IMR-90 (cell line): ENCODE data around the gene SPATA21. TPM values are rescaled to one million over a fixed set of nuclear protein-coding genes. Genes with fewer than 3 reads are reported as not detected.

Experiments
- ATAC-seq: fragments of 200-7000 bp; cut with Tn5 transposase; 2 replicates; pipeline ENCODE4 v1.9.1; 2020; ENCODE audit warnings: low read depth, mild to moderate bottlenecking, moderate library complexity
- BruUV-seq: library from RNA; stranded (reverse); fragments of 400-500 nt; replicated peaks from 2 replicates; lab custom pipeline; 2021; lab: Mats Ljungman, UMichigan
- CTCF ChIA-PET: fragments of 300-600 bp; formaldehyde crosslinking; extraction: SDS; loops from one replicate; lab custom pipeline; 2021; ENCODE audit warnings: antibody characterized with exemption; lab: Yijun Ruan, JAX
- POLR2A ChIA-PET: fragments of 300-600 bp; sonication (Branson Sonifier 250); formaldehyde crosslinking; loops from one replicate; lab custom pipeline; 2022; ENCODE audit warnings: antibody characterized with exemption; ENCODE audit not compliant: unreplicated experiment; lab: Charles Lee
- DNase-seq: peaks from one replicate; pipeline ENCODE4 v3.0.0; 2013
- H2AFZ ChIP-seq: replicated peaks from 2 replicates; pipeline ENCODE3; 2013; ENCODE audit warnings: low read length, mild to moderate bottlenecking; ENCODE audit not compliant: poor library complexity
- H2AK5ac ChIP-seq: 2 replicates; pipeline ENCODE4 v1.6.1; 2013; ENCODE audit warnings: low read depth, low read length, inconsistent platforms
- H2AK9ac ChIP-seq: replicated peaks from 2 replicates; pipeline ENCODE3; 2013; ENCODE audit warnings: mild to moderate bottlenecking, low read depth, low read length, moderate library complexity; ENCODE audit not compliant: poor library complexity
- H2BK120ac ChIP-seq: 2 replicates; pipeline ENCODE4 v1.6.1; 2013; ENCODE audit warnings: low read depth, low read length, inconsistent platforms
- H2BK15ac ChIP-seq: 3 replicates; pipeline ENCODE4 v1.6.1; 2013; ENCODE audit warnings: low read depth, low read length, inconsistent platforms
- H2BK20ac ChIP-seq: 2 replicates; pipeline ENCODE4 v1.6.1; 2013; ENCODE audit warnings: low read depth, mild to moderate bottlenecking, inconsistent platforms, low read length, moderate library complexity
- H2BK5ac ChIP-seq: 2 replicates; pipeline ENCODE4 v1.6.1; 2013; ENCODE audit warnings: mild to moderate bottlenecking, low read depth, low read length, inconsistent platforms; ENCODE audit not compliant: poor library complexity, severe bottlenecking
- H3K14ac ChIP-seq: replicated peaks from 2 replicates; pipeline ENCODE4 v1.6.1; 2013; ENCODE audit warnings: low read depth, low read length, inconsistent platforms
- H3K18ac ChIP-seq: 2 replicates; pipeline ENCODE4 v1.6.1; 2013; ENCODE audit warnings: low read depth, low read length, control low read depth
- H3K23ac ChIP-seq: 2 replicates; pipeline ENCODE4 v1.6.1; 2013; ENCODE audit warnings: low read depth, low read length, inconsistent platforms
- H3K27ac ChIP-seq: 2 replicates; pipeline ENCODE4 v1.5.1; 2013; ENCODE audit warnings: mild to moderate bottlenecking, control low read depth, low read length; ENCODE audit not compliant: insufficient read depth
- H3K27me3 ChIP-seq: 2 replicates; pipeline ENCODE4 v1.6.1; 2013; ENCODE audit warnings: low read length; ENCODE audit not compliant: control insufficient read depth, insufficient read depth
- H3K36me3 ChIP-seq: 2 replicates; pipeline ENCODE4 v1.6.1; 2013; ENCODE audit warnings: low read length, mixed read lengths; ENCODE audit not compliant: control insufficient read depth, insufficient read depth
- H3K4ac ChIP-seq: 2 replicates; pipeline ENCODE4 v1.6.1; 2013; ENCODE audit warnings: low read depth, low read length, inconsistent platforms
- H3K4me1 ChIP-seq: 2 replicates; pipeline ENCODE4 v1.6.1; 2013; ENCODE audit warnings: low read length, mixed read lengths; ENCODE audit not compliant: control insufficient read depth, insufficient read depth
- H3K4me2 ChIP-seq: 2 replicates; pipeline ENCODE4 v1.6.1; 2013; ENCODE audit warnings: low read depth, mild to moderate bottlenecking, control low read depth, low read length, moderate library complexity
- H3K4me3 ChIP-seq: 2 replicates; pipeline ENCODE4 v1.5.1; 2013; ENCODE audit warnings: low read depth, mild to moderate bottlenecking, control low read depth, low read length, moderate library complexity; ENCODE audit not compliant: insufficient read depth
- H3K56ac ChIP-seq: 2 replicates; pipeline ENCODE4 v1.6.1; 2013; ENCODE audit warnings: low read length, inconsistent platforms; ENCODE audit not compliant: insufficient read depth; ENCODE audit errors: extremely low read depth
- H3K79me1 ChIP-seq, 2 experiments: 2 replicates each; pipeline ENCODE4 v1.6.1; 2013; ENCODE audit warnings: low read length in 2 of 2, inconsistent platforms in 1 of 2, low read depth in 1 of 2
- H3K9ac ChIP-seq: 2 replicates; pipeline ENCODE4 v1.6.1; 2013; ENCODE audit warnings: low read depth, low read length, control low read depth
- H3K9me1 ChIP-seq: 2 replicates; pipeline ENCODE4 v1.6.1; 2013; ENCODE audit warnings: low read length, inconsistent platforms; ENCODE audit not compliant: insufficient read depth
- H3K9me3 ChIP-seq: 2 replicates; pipeline ENCODE4 v1.6.1; 2013; ENCODE audit warnings: low read length; ENCODE audit not compliant: control insufficient read depth, insufficient read depth
- H4K20me1 ChIP-seq: 2 replicates; pipeline ENCODE4 v1.6.1; 2013; ENCODE audit warnings: low read length, inconsistent platforms; ENCODE audit not compliant: insufficient read depth
- H4K5ac ChIP-seq: 2 replicates; pipeline ENCODE4 v1.6.1; 2013; ENCODE audit warnings: mild to moderate bottlenecking, low read depth, low read length, control low read depth
- H4K8ac ChIP-seq, 2 experiments: 2 replicates each; pipeline ENCODE4 v1.6.1; 2013; ENCODE audit warnings: low read depth in 2 of 2, low read length in 2 of 2, control low read depth in 1 of 2, inconsistent platforms in 1 of 2
- H4K91ac ChIP-seq: 2 replicates; pipeline ENCODE4 v1.6.1; 2013; ENCODE audit warnings: low read depth, low read length, inconsistent platforms; ENCODE audit not compliant: insufficient read depth
- CEBPB ChIP-seq: IDR thresholded peaks from 2 replicates; pipeline ENCODE4 v1.6.1; 2012; ENCODE audit warnings: low read depth, low read length, improper control_type of control experiment
- CTCF ChIP-seq: conservative IDR thresholded peaks from 2 replicates; pipeline ENCODE4 v1.5.1; 2012; ENCODE audit warnings: mild to moderate bottlenecking, low read depth, low read length, improper control_type of control experiment
- FOS ChIP-seq: fragments of 150-350 bp; IDR thresholded peaks from 2 replicates; pipeline ENCODE4 v1.6.1; 2016; ENCODE audit warnings: low read depth, low read length
- MAZ ChIP-seq: IDR thresholded peaks from 2 replicates; pipeline ENCODE4 v1.6.1; 2012; ENCODE audit warnings: low read depth, mild to moderate bottlenecking, low read length, improper control_type of control experiment, moderate library complexity, borderline replicate concordance
- RCOR1 ChIP-seq: IDR thresholded peaks from 2 replicates; pipeline ENCODE4 v1.6.1; 2012; ENCODE audit warnings: mild to moderate bottlenecking, low read length, improper control_type of control experiment; ENCODE audit not compliant: insufficient replicate concordance
- SMC3 ChIP-seq: fragments of 150-350 bp; IDR thresholded peaks from 2 replicates; pipeline ENCODE4 v1.6.1; 2016; ENCODE audit warnings: low read depth, mild to moderate bottlenecking, antibody characterized with exemption, low read length, moderate library complexity
- WGBS, 2 experiments: methylation state at CpG; one replicate each; pipeline versions ENCODE4 v1.1.5 to v1.1.7; 2013; ENCODE audit warnings: missing lambda C conversion rate in 2 of 2; ENCODE audit not compliant: insufficient read length in 1 of 2; ENCODE audit errors: extremely low coverage in 2 of 2; 5-methylcytosine and 5-hydroxymethylcytosine counted together
- dilution Hi-C: fragments of 300-500 bp; cut with HindIII; formaldehyde crosslinking; loops from one replicate; pipeline ENCODE4 v1.14.3; 2018; ENCODE audit warnings: low sequenced_read_pairs; ENCODE audit not compliant: unreplicated experiment
- in situ Hi-C: fragments of 300-500 bp; cut with MboI; formaldehyde crosslinking; loops from 3 replicates; pipeline ENCODE4 v1.14.3; 2019; ENCODE audit warnings: low sequenced_read_pairs, inconsistent platforms, mixed read lengths
- intact Hi-C: fragments of 100-400 bp; cut with micrococcal nuclease; formaldehyde crosslinking; loops from 2 replicates; pipeline ENCODE4 v1.10.0; 2022
- polyA plus RNA-seq, 3 experiments: library from polyadenylated mRNA; depleted of rRNA; stranded (reverse); fragments of >200 nt; gene quantifications; 2 replicates each; pipeline ENCODE4 v1.2.3, GENCODE V29; 2012; ENCODE audit warnings: low replicate concordance in 1 of 3
- total RNA-seq: library from RNA; depleted of rRNA; stranded (reverse); fragments of >200 nt; gene quantifications from 2 replicates; pipeline ENCODE4 v1.2.3, GENCODE V29; 2012

The SPATA21 gene
- total and polyA plus RNA-seq, 2 of the 4 experiments (the other 2 are of a cell fraction), result not detected

DNA sequence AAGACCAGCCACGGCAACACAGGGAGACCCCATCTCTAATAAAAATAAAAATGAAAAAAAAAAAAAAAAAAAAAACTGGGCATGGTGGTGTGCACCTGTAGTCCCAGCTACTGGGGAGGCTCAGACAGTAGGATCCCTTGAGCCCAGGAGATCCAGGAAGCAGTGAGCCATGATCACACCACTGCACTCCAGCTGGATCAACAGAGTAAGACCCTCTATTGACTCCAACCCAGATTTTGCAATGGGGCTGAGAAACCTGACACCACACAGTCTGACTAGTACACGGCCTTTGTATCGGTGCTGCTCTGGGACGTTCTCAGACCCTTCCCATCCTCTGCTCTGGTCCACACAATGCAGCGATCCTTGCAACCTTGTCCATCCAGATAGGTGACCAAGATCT, 31.8 kb downstream of the SPATA21 start:
- Histone ChIP-seq H3K27me3 (peaks cover 4% of the 10 kb centered on the region), H3K4me3 (no peak overlapping the region), H3K36me3 (peaks cover 5% of the 10 kb centered on the region; the same call in 1 of the 2 replicates), H2AFZ (no peak overlapping the region), H3K56ac (no peak overlapping the region), H3K23ac (no peak overlapping the region), H3K9ac (no peak overlapping the region), H3K9me3 (no peaks in the 10 kb centered on the region), H3K9me1 (peaks cover 15% of the 10 kb centered on the region; the same call in 1 of the 2 replicates), H3K18ac (no peak overlapping the region), H3K4me2 (no peak overlapping the region), H3K4me1 (no peaks in the 10 kb centered on the region; the same call in 1 of the 2 replicates), H2BK15ac (no peak overlapping the region), H2AK5ac (0 out of 2 replicates have a peak overlapping the region, but pooled peaks have one; percentile 24), H4K20me1 (0 out of 2 replicates have a peak, but pooled peaks cover 3% of the 10 kb centered on the region), H2AK9ac (no peak overlapping the region), H3K27ac (no peak overlapping the region), H4K8ac (no peak overlapping the region), H2BK20ac (no peak overlapping the region), H4K5ac (no peak overlapping the region), H2BK120ac (no peak overlapping the region), H3K4ac (no peak overlapping the region), H3K14ac (no peak overlapping the region), H2BK5ac (no peak overlapping the region), H3K79me1 (no peaks in the 10 kb centered on the region; a peak in 1 of 4 replicates), H4K91ac (no peak overlapping the region)
- dilution Hi-C loops (no loop called here), intact Hi-C loops (no loop called here), in situ Hi-C loops (no loop called here)
- no peak for DNase-seq
- WGBS, 2 experiments, result 83% methylated on average over 2 of the region's 5 CpGs; no CpG with 5 or more reads in 1 of the 2 experiments
- TF ChIP-seq CEBPB (no peak), CTCF (no peak), MAZ (no peak), FOS (no peak), SMC3 (no peak), RCOR1 (no peak)
- ATAC-seq, result no peak
- ChIA-PET CTCF (no interaction called here), POLR2A (no interaction called here)
- no TSS peak for BruUV-seq
